Heart left ventricle (tissue), 16 donors: ENCODE data around the gene FABP1. TPM values are rescaled to one million over a fixed set of nuclear protein-coding genes. Genes with fewer than 3 reads are reported as not detected.

Experiments
- ATAC-seq, 4 donors: fragments of 200-7000 bp; cut with Tn5 transposase; one replicate each; pipeline ENCODE4 v1.9.1; 2020 to 2022; ENCODE audit warnings: moderate library complexity in 4 of 4, mild to moderate bottlenecking in 3 of 4, moderate number of reproducible peaks in 1 of 4
- DNase-seq, 5 donors: peaks; one replicate each; pipeline ENCODE4 v3.0.0-alpha.2; 2020
- H3K27ac ChIP-seq, 12 donors: fragments of 200-600 bp; sonication (generic) in 4 of 12; one replicate each; pipeline versions ENCODE4 v1.5.0 to v1.8.0; 2016 to 2022; ENCODE audit warnings: mild to moderate bottlenecking in 2 of 12
- H3K27me3 ChIP-seq, 9 donors: fragments of 200-600 bp; sonication (generic) in 2 of 9; one replicate each; pipeline versions ENCODE4 v1.5.1 to v1.8.0; 2016 to 2022; ENCODE audit warnings: mild to moderate bottlenecking in 3 of 9
- H3K36me3 ChIP-seq, 9 donors: fragments of 200-600 bp; sonication (generic) in 2 of 9; one replicate each; pipeline versions ENCODE4 v1.5.0 to v1.8.0; 2018 to 2022; ENCODE audit warnings: mild to moderate bottlenecking in 2 of 9
- H3K4me1 ChIP-seq, 12 donors: fragments of 200-600 bp; sonication (generic) in 4 of 12; one replicate each; pipeline versions ENCODE4 v1.5.0 to v1.8.0; 2016 to 2022; ENCODE audit warnings: mild to moderate bottlenecking in 3 of 12
- H3K4me3 ChIP-seq, 12 donors: fragments of 200-600 bp; sonication (generic) in 4 of 12; one replicate each; pipeline versions ENCODE4 v1.5.0 to v1.8.0; 2017 to 2022; ENCODE audit warnings: mild to moderate bottlenecking in 9 of 12, moderate library complexity in 4 of 12
- H3K9me3 ChIP-seq, 12 donors: fragments of 200-600 bp; sonication (generic) in 4 of 12; one replicate each; pipeline versions ENCODE4 v1.5.0 to v1.8.0; 2016 to 2022; ENCODE audit warnings: mild to moderate bottlenecking in 1 of 12
- POLR2A ChIP-seq, 2 donors: fragments of 450-650 bp; IDR thresholded peaks; one replicate each; pipeline ENCODE4 v1.6.1; 2017; ENCODE audit warnings: antibody characterized with exemption in 2 of 2, mild to moderate bottlenecking in 2 of 2, moderate library complexity in 2 of 2
- WGBS, 4 donors: extraction: QIAGEN DNeasy Blood & Tissue Kit in 2 of 4; methylation state at CpG; one replicate each; pipeline versions ENCODE4 v1.1.5 to v1.1.7; 2013 to 2018; 5-methylcytosine and 5-hydroxymethylcytosine counted together
- intact Hi-C, 10 donors: fragments of 100-400 bp; cut with DNase I; formaldehyde crosslinking; loops; one replicate each; pipeline versions ENCODE4 v1.11.1 to v1.14.2; 2022
- polyA plus RNA-seq, 2 donors: library from polyadenylated mRNA; stranded (reverse); fragments of 200-250 nt; gene quantifications; one replicate each; pipeline ENCODE4 v1.2.3, GENCODE V29; 2013
- total RNA-seq, 9 donors: library from RNA; depleted of rRNA in 2 of 9; stranded (reverse); fragments of >200 nt in 2 of 9; fragmentation: NEBNext Ultra II Directional in 3 of 9; extraction: Animal tissue kit (Norgen Biotek cat#: 25700) in 3 of 9; gene quantifications; one replicate each; pipeline versions ENCODE4 v1.1.0 to v1.2.4, GENCODE V29; 2016 to 2023
- TF ChIP-seq, protein P1 (sequence below), 12 donors: fragments of 200-600 bp; sonication (generic) in 4 of 12; IDR thresholded peaks; one replicate each; pipeline versions ENCODE4 v1.5.0 to v1.8.0; 2018 to 2022; ENCODE audit warnings: antibody characterized with exemption in 12 of 12, mild to moderate bottlenecking in 5 of 12
- donor health status: ischemic (EF 13 %, LVEDD 7.1; RV severe dilation, severe dysfunction).
- donor health status: healthy with polysubstance abuse.
- donor health status: DM: no; HTN: yes; CAD: no.
- donor health status: DM: no; HTN: no; CAD: no.
- donor health status: ischemic (EF 25% LVEDD 6.9; RV normal size, moderate dysfunction).
- donor health status: ischemic (EF 25% LVEDD 5.7; RV mildly dilated, moderate dysfunction).
- donor health status: healthy.
- donor health status: DM: yes; HTN: yes; CAD: no.
- donor health status: ischemic (EF 35%, LVEDD 5.7; RV mildly dilated, moderate dysfunction).
- donor health status: nonischemic (EF 11% LVEDD 7.7; RV severe dilation, severe dysfunction).
- donor health status: DM: yes; HTN: yes; CAD: no.
- donor health status: PGD.
- donor health status: ischemic (EF 29% LVEDD 5.4; RV normal size, mild dysfunction).
- donor health status: nonischemic (EF 23%, LVEDD 6.1; RV moderate dilation, normal function).

FABP1 gene
- total and polyA plus RNA-seq, 11 donors: 0.99 to 1.2 TPM; not detected in 9

DNA sequence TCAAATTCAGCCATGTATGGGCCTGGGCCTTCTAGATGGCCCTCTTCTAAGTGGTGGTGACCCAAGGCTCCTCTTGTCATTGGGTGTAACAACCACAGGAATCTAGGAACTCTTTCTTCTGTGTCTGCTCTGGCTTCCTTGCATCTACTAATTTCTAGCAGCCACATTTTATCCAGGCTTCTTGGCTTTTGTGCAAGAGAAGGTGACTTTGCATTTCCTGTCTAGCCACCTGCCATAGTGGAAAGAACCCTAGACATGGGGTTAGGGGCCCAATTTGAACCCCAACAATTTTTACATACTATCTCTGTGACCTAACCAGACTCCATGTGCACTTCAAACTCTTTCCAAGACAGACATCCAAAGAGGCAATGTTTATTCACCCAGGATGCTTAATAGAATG lies 35.1 kb downstream of the FABP1 start:
- H3K27ac ChIP-seq: no peak overlapping the region
- H3K4me3 ChIP-seq: no peak overlapping the region
- no peak for ATAC-seq
- TF ChIP-seq, protein P1, sequence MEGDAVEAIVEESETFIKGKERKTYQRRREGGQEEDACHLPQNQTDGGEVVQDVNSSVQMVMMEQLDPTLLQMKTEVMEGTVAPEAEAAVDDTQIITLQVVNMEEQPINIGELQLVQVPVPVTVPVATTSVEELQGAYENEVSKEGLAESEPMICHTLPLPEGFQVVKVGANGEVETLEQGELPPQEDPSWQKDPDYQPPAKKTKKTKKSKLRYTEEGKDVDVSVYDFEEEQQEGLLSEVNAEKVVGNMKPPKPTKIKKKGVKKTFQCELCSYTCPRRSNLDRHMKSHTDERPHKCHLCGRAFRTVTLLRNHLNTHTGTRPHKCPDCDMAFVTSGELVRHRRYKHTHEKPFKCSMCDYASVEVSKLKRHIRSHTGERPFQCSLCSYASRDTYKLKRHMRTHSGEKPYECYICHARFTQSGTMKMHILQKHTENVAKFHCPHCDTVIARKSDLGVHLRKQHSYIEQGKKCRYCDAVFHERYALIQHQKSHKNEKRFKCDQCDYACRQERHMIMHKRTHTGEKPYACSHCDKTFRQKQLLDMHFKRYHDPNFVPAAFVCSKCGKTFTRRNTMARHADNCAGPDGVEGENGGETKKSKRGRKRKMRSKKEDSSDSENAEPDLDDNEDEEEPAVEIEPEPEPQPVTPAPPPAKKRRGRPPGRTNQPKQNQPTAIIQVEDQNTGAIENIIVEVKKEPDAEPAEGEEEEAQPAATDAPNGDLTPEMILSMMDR (IDR thresholded peaks at IDR 0.05): no peak
- TF ChIP-seq POLR2A (IDR thresholded peaks at IDR 0.05): no peak
- no peaks in the 10 kb centered on the region for H3K27me3 ChIP-seq
- H3K4me1 ChIP-seq: peaks cover 0 to 32% (median 3%) of the 10 kb centered on the region in 12 donors
- H3K36me3 ChIP-seq: peaks cover 0 to 80% (median 24%) of the 10 kb centered on the region in 9 donors
- intact Hi-C loops: no loop called here
- DNase-seq: no peak
- H3K9me3 ChIP-seq: no peaks in the 10 kb centered on the region

DNA sequence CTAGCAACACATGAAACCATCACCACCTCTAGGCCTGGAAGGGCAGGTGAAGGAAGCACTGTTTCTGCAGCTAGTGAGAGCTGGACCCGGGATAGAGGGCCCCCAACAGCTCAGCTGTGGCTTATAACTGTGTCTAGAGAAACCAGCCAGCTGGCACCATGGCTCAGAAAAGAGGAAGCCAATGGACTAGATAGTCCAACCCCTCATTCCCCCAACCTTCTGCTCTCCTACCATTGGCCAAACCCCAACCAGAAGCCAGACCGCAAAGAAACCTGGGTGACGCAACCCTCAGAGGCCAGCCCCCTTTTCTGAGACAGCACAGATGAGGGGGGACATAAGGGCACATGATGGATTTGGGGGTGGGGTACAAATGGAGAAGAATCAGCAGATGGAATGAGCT lies 35.9 kb downstream of the FABP1 start:
- 60 to 90% (median 78%) methylated on average over 3 of the region's 3 CpGs for WGBS, 4 donors

DNA sequence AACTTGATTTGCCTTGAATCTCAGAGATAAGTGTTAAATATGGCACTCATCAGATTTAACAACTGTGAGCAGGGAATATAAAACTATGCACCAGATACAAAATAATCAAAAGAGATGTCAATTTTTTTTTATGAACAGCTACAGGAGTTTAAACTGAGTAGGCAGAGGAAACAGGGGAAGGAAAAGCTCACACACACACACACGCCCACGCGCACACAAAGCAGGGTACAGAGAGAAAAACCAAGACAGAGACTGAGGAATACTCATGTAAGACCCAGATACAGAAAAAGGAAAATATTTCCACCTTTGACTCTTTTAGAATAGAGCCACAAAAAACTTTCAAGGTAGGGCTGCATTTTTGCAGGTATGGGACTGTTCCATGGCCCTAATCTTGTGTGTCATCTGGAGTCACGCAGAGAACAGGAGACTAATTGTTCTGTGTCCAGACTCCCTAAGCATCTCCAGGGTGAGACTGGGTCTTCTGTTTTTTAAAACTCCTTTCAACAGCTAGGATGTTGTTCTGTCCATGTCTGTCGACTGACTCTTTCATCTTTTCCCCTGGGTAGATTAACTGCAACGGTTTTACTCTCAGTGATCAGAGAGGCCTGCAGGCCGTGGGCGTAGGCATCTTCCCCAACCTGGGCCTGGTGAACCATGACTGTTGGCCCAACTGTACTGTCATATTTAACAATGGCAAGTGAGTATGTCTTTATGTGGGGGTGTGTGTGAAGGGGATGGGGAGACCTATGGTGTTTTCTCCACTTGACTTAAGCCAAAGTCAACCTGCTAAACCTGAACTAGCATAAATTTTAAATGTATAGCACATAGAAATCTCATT lies 37.2 kb downstream of the FABP1 start:
- Histone ChIP-seq H3K27me3 (no peaks in the 10 kb centered on the region), H3K4me1 (peaks cover 0 to 20% (median 0%) of the 10 kb centered on the region in 12 donors), H3K36me3 (peaks cover 0 to 78% (median 28%) of the 10 kb centered on the region in 9 donors), H3K4me3 (no peak overlapping the region), H3K9me3 (no peaks in the 10 kb centered on the region), H3K27ac (peak overlapping the region in 1 of 12 donors; percentile 15)
- 55 to 63% (median 58%) methylated on average over 8 of the region's 8 CpGs for WGBS, 4 donors
- no peak for ATAC-seq
- intact Hi-C loops: no loop called here
- no peak for TF ChIP-seq POLR2A (IDR thresholded peaks at IDR 0.05)
- TF ChIP-seq, protein P1 (IDR thresholded peaks at IDR 0.05): no peak
- no peak for DNase-seq

More for the DNA sequence above, 35.9 kb downstream of the FABP1 start:
- H3K4me1 ChIP-seq: peaks cover 0 to 23% (median 0%) of the 10 kb centered on the region in 12 donors
- H3K27me3 ChIP-seq: no peaks in the 10 kb centered on the region
- no peak overlapping the region for H3K27ac ChIP-seq
- intact Hi-C loops: no loop called here
- no peaks in the 10 kb centered on the region for H3K9me3 ChIP-seq
- DNase-seq (no peak), ATAC-seq (no peak)
- H3K36me3 ChIP-seq: peaks cover 0 to 80% (median 24%) of the 10 kb centered on the region in 9 donors
- no peak for TF ChIP-seq POLR2A (IDR thresholded peaks at IDR 0.05)
- TF ChIP-seq, protein P1 (IDR thresholded peaks at IDR 0.05): no peak
- H3K4me3 ChIP-seq: no peak overlapping the region

DNA sequence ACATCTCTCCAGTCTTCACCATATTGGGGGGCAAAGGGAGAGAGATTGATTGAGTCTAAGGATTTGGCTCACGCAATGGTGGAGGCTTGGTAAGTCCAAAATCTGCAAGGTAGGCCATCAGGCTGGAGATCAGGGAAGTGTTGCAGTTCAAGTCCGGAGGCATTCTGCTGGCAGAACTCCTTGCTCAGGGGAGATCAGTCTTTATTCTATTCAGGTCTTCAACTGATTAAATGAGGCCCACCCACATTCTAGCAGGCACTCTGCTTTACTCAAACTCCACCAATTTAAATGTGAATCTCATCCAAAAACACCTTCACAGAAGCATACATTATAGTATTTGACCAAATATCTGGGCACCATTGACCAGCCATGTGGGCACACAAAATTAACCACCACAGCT lies 38.9 kb downstream of the FABP1 start:
- no peak overlapping the region for H3K27ac ChIP-seq

More for the DNA sequence above, 38.9 kb downstream of the FABP1 start:
- no peaks in the 10 kb centered on the region for H3K27me3 ChIP-seq
- TF ChIP-seq, protein P1 (IDR thresholded peaks at IDR 0.05): no peak
- TF ChIP-seq POLR2A (IDR thresholded peaks at IDR 0.05): no peak
- H3K4me1 ChIP-seq: peaks cover 0 to 20% (median 0%) of the 10 kb centered on the region in 12 donors
- DNase-seq (no peak), ATAC-seq (no peak)
- H3K9me3 ChIP-seq: no peaks in the 10 kb centered on the region
- H3K4me3 ChIP-seq: no peak overlapping the region
- intact Hi-C loops: no loop called here
- WGBS, 4 donors: 86 to 96% (median 93%) methylated on average over 2 of the region's 2 CpGs
- H3K36me3 ChIP-seq: peaks cover 0 to 82% (median 30%) of the 10 kb centered on the region in 9 donors
